ENCODE measurements around the gene ATF4. TPM values are rescaled to one million over a fixed set of nuclear protein-coding genes. Genes with fewer than 3 reads are reported as not detected.
"Not testable (repeated sequence)": the region's sequence is repeated elsewhere in the genome, so short reads cannot be mapped to it uniquely, and the experiment has no call there.

The ATF4 gene
- polyA plus RNA-seq, 1 donor: 296 TPM

DNA sequence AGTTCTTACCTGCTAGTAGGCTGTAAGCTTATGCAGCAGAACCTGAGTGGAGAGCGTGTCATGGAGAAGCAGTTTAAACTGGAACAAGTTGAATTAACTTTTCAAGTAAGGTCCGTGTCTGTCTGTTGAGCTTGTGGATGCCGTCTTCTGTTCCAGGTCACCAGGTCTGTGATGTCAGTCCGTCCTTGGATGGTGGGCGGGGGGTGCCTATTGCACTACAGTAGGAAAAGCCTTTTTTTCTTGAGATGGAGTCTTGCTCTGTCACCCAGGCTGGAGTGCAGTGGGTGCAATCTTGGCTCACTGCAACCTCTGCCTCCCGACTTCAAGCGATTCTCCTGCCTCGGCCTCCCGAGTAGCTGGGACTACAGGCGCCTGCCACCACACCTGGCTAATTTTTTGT, 13.3 kb upstream of the ATF4 start:
- peaks cover 11% of the 10 kb centered on the region for H3K4me1 ChIP-seq (ENCODE audit: control insufficient read depth, insufficient read depth, low read length)
- not testable (repeated sequence) for H3K27ac ChIP-seq (ENCODE audit: low read length); H3K4me3 ChIP-seq (ENCODE audit: low read length); DNase-seq; H3K27me3 ChIP-seq (ENCODE audit: control insufficient read depth, insufficient read depth, low read length); H3K9me3 ChIP-seq (ENCODE audit: control insufficient read depth, low read depth, low read length)
- peaks cover 70% of the 10 kb centered on the region for H3K36me3 ChIP-seq (ENCODE audit: control insufficient read depth, insufficient read depth, low read length)
- WGBS (ENCODE audit: insufficient coverage, low lambda C conversion rate): no CpG with 5 or more reads among the region's 10 CpGs

DNA sequence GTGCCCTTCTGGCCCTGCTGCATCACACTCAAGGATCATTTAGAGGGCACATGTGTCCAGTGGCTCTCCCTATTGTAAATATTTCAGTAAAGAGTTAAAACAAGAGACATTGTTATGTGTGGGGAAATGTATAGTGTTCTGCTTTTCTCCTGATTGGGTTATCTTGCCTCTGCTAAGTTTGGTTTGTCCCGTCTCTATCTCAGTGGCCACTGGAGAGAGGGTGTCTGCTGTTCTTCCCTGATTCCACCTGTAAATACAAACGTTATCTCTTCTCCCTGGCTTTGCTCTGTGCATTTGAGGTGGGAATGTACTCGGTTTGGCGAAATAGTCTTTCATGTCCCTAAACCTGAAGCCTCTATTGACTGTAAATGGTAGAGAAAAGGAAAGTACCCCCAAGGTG, 12.0 kb upstream of the ATF4 start:
- no peak for DNase-seq
- peaks cover 9% of the 10 kb centered on the region for H3K4me1 ChIP-seq (ENCODE audit: control insufficient read depth, insufficient read depth, low read length)
- H3K4me3 ChIP-seq (ENCODE audit: low read length): no peak overlapping the region
- H3K27me3 ChIP-seq (ENCODE audit: control insufficient read depth, insufficient read depth, low read length): no peaks in the 10 kb centered on the region
- H3K36me3 ChIP-seq (ENCODE audit: control insufficient read depth, insufficient read depth, low read length): peaks cover 78% of the 10 kb centered on the region
- no peaks in the 10 kb centered on the region for H3K9me3 ChIP-seq (ENCODE audit: control insufficient read depth, low read depth, low read length)
- H3K27ac ChIP-seq (ENCODE audit: low read length): no peak overlapping the region
- 80% methylated on average over 1 of the region's 4 CpGs for WGBS (ENCODE audit: insufficient coverage, low lambda C conversion rate)

DNA sequence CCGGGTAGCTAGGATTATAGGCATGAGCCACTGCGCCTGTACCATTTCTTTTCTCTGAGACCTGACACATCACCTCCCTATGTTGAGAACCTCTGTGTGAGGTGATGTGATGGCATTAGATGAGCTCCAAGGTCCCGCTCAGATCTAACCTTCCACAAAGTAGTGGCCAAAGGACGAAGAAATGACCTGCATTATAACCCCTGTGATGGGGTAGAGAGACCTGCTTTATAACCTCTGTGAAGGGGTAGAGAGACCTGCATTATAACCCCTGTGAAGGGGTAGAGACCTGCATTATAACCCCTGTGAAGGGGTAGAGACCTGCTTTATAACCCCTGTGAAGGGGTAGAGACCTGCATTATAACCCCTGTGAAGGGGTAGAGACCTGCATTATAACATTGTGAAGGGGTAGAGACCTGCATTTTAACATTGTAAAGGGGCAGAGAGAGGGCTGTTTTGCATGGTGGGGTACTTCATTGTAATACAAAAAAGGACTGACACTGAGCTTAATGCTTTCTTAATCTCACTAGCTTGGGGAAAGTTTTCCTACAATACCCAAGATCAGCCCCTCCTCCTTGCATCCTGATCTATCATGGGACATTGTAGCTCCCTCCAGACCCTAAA, 9.7 kb upstream of the ATF4 start:
- Histone ChIP-seq H3K9me3 (ENCODE audit: control insufficient read depth, low read depth, low read length) (no peaks in the 10 kb centered on the region), H3K27ac (ENCODE audit: low read length) (no peak overlapping the region), H3K4me1 (ENCODE audit: control insufficient read depth, insufficient read depth, low read length) (peaks cover 7% of the 10 kb centered on the region), H3K4me3 (ENCODE audit: low read length) (no peak overlapping the region), H3K36me3 (ENCODE audit: control insufficient read depth, insufficient read depth, low read length) (peaks cover 78% of the 10 kb centered on the region), H3K27me3 (ENCODE audit: control insufficient read depth, insufficient read depth, low read length) (no peaks in the 10 kb centered on the region)
- DNase-seq: no peak
- 100% methylated on average over 1 of the region's 4 CpGs for WGBS (ENCODE audit: insufficient coverage, low lambda C conversion rate)

DNA sequence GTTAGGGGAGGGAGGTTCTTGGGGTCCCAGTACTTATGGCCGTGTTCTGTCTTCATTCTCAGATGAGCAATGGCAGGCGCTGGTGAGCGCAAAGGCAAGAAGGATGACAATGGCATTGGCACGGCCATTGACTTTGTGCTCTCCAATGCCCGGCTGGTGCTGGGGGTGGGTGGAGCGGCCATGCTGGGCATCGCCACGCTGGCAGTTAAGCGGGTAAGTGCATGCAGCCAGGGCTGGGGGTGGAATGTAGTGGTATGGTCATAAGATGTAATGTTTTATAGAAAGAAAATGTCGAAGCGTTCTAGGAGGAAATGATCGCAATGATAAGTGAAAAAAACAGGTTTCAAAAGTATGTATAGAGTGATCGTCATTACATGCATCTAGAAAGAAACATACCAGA, 9.1 kb upstream of the ATF4 start:
- no peaks in the 10 kb centered on the region for H3K9me3 ChIP-seq (ENCODE audit: control insufficient read depth, low read depth, low read length)
- WGBS (ENCODE audit: insufficient coverage, low lambda C conversion rate): 100% methylated on average over 3 of the region's 13 CpGs
- DNase-seq: no peak
- no peak overlapping the region for H3K4me3 ChIP-seq (ENCODE audit: low read length)
- H3K4me1 ChIP-seq (ENCODE audit: control insufficient read depth, insufficient read depth, low read length): peaks cover 7% of the 10 kb centered on the region
- no peak overlapping the region for H3K27ac ChIP-seq (ENCODE audit: low read length)
- H3K36me3 ChIP-seq (ENCODE audit: control insufficient read depth, insufficient read depth, low read length): peaks cover 76% of the 10 kb centered on the region
- no peaks in the 10 kb centered on the region for H3K27me3 ChIP-seq (ENCODE audit: control insufficient read depth, insufficient read depth, low read length)

DNA sequence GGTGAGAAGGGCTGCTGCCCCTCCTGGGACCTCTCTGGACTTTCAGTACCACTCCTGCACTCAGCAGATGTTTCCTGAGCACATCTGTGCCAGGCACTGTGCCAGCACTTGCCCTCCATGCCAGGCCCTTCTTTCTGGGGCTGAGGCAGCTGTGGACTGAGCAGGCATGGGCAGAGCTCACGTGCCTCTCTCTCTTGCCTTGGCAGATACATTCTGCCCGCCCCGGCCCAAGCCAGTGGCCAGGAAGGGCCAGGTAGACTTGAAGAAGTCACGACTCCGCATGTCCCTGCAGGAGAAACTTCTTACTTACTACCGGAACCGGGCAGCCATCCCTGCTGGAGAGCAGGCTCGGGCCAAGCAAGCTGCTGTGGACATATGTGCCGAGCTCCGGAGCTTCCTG, 8.3 kb upstream of the ATF4 start:
- Histone ChIP-seq H3K9me3 (ENCODE audit: control insufficient read depth, low read depth, low read length) (no peaks in the 10 kb centered on the region), H3K27me3 (ENCODE audit: control insufficient read depth, insufficient read depth, low read length) (no peaks in the 10 kb centered on the region), H3K4me1 (ENCODE audit: control insufficient read depth, insufficient read depth, low read length) (peaks cover 9% of the 10 kb centered on the region), H3K27ac (ENCODE audit: low read length) (no peak overlapping the region), H3K4me3 (ENCODE audit: low read length) (no peak overlapping the region), H3K36me3 (ENCODE audit: control insufficient read depth, insufficient read depth, low read length) (peaks cover 74% of the 10 kb centered on the region)
- no peak for DNase-seq
- no CpG with 5 or more reads among the region's 10 CpGs for WGBS (ENCODE audit: insufficient coverage, low lambda C conversion rate)

DNA sequence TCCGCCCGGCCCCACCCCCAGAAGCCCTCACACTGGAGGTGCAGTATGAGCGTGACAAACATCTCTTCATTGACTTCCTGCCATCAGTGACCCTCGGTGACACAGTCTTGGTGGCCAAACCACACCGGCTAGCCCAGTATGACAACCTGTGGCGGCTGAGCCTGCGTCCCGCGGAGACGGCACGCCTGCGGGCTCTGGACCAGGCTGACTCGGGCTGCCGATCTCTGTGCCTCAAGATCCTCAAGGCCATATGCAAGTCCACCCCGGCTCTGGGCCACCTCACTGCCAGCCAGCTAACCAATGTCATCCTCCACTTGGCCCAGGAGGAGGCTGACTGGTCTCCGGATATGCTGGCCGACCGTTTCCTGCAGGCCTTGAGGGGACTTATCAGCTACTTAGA, 6.6 kb upstream of the ATF4 start:
- Histone ChIP-seq H3K27ac (ENCODE audit: low read length) (no peak overlapping the region), H3K9me3 (ENCODE audit: control insufficient read depth, low read depth, low read length) (no peaks in the 10 kb centered on the region), H3K36me3 (ENCODE audit: control insufficient read depth, insufficient read depth, low read length) (peaks cover 76% of the 10 kb centered on the region), H3K4me3 (ENCODE audit: low read length) (no peak overlapping the region), H3K27me3 (ENCODE audit: control insufficient read depth, insufficient read depth, low read length) (no peaks in the 10 kb centered on the region), H3K4me1 (ENCODE audit: control insufficient read depth, insufficient read depth, low read length) (peaks cover 25% of the 10 kb centered on the region)
- no CpG with 5 or more reads among the region's 18 CpGs for WGBS (ENCODE audit: insufficient coverage, low lambda C conversion rate)
- DNase-seq: no peak

DNA sequence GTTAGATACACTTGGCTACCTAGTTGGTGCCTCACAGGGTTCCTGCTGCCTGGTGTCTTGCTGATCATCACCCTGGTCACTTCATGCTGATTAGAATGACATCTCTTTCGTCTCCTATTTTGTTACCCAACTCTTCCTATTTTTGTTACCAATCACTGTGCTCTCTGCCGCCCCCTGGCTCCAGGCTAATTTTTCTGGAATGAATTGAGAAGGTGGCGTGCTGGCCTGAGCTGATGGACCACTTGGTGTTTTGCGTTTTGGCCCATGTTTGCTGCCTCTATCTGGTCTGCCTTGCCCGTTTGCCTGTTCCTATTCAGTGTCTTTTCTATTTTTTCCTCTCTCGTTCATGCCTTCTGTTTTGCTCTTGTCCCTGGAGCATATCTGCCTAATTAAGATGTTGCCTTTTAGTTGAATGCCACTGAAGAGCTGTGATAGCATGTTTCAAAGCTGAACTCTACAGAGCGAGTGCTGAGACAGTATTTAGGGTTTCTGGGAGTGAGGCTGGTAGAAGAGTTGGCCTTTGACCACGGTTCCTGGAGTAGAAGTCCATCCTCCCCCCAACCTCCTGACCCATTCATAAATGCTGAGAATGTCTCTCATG, 5.9 kb upstream of the ATF4 start:
- DNase-seq: peak in 1 of 2 donors; percentile 52
- Histone ChIP-seq H3K4me3 (ENCODE audit: low read length) (no peak overlapping the region), H3K9me3 (ENCODE audit: control insufficient read depth, low read depth, low read length) (peaks cover under 1% of the 10 kb centered on the region), H3K36me3 (ENCODE audit: control insufficient read depth, insufficient read depth, low read length) (peaks cover 72% of the 10 kb centered on the region), H3K27me3 (ENCODE audit: control insufficient read depth, insufficient read depth, low read length) (no peaks in the 10 kb centered on the region), H3K4me1 (ENCODE audit: control insufficient read depth, insufficient read depth, low read length) (peaks cover 29% of the 10 kb centered on the region), H3K27ac (ENCODE audit: low read length) (peak overlapping the region; percentile 39)
- WGBS (ENCODE audit: insufficient coverage, low lambda C conversion rate): 76% methylated on average over 3 of the region's 8 CpGs

DNA sequence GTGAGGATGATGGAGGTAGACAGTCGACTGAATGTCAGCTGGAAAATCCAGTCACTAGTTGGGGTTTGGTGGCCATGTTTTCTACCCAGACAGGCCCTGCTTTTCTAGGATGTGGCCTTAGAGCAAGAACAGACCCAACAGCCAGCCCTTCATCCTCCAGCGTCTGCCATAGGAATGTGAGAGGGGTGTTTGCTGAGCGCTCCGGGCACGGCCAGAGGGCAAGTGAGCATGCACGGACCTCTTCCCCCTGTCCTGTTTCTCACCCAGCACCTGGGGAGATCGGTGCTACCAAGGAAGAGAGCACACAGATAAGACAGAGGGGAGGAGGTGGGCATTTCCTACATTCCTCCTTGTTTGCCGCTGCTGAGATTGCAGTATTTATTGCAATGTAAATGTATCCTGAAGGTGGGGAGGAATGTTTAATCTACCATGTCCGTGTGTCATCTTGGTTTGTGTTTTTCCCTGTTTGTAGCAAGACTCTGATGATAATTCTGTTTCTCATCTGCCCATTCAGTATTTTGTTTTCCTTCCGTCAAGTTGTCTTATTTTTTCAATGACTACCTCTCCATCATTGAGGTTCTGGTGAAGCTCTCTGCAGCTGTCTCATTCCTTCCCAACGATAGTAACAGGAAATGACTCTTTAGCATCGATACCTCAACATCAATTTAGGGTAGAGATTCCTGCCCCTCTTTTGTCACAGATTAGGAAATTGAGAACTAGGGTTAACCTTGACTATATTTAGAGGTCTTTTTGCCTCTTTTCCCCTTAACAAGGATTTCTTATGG, 4.9 kb upstream of the ATF4 start:
- Histone ChIP-seq H3K27ac (ENCODE audit: low read length) (no peak overlapping the region), H3K4me3 (ENCODE audit: low read length) (no peak overlapping the region), H3K27me3 (ENCODE audit: control insufficient read depth, insufficient read depth, low read length) (no peaks in the 10 kb centered on the region), H3K4me1 (ENCODE audit: control insufficient read depth, insufficient read depth, low read length) (peaks cover 29% of the 10 kb centered on the region), H3K36me3 (ENCODE audit: control insufficient read depth, insufficient read depth, low read length) (peaks cover 63% of the 10 kb centered on the region), H3K9me3 (ENCODE audit: control insufficient read depth, low read depth, low read length) (peaks cover 3% of the 10 kb centered on the region)
- DNase-seq: no peak
- 94% methylated on average over 3 of the region's 12 CpGs for WGBS (ENCODE audit: insufficient coverage, low lambda C conversion rate)

DNA sequence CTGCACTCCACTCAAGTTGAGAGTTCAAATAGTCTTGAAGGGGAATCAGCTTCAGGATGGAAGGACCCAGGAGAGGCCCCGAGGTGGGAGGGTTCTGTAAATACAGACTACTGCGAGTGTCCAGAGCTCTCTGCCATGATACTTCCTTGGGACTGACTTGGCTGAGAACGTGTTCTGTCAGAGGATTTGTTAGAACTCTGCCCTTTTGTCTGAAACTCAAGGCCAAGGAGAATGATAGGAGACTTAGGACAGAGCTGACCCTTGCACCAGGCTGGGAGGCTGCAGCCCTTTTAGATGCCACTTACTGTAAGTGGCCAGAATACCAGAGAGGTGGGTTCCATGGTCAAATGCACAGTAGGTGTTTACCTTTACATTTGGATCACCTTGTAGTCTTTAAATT, 2.9 kb upstream of the ATF4 start:
- Histone ChIP-seq H3K4me1 (ENCODE audit: control insufficient read depth, insufficient read depth, low read length) (peaks cover 35% of the 10 kb centered on the region), H3K27me3 (ENCODE audit: control insufficient read depth, insufficient read depth, low read length) (no peaks in the 10 kb centered on the region), H3K36me3 (ENCODE audit: control insufficient read depth, insufficient read depth, low read length) (peaks cover 61% of the 10 kb centered on the region), H3K9me3 (ENCODE audit: control insufficient read depth, low read depth, low read length) (peaks cover 3% of the 10 kb centered on the region), H3K4me3 (ENCODE audit: low read length) (no peak overlapping the region), H3K27ac (ENCODE audit: low read length) (no peak overlapping the region)
- no peak for DNase-seq
- WGBS (ENCODE audit: insufficient coverage, low lambda C conversion rate): no CpG with 5 or more reads among the region's 3 CpGs

DNA sequence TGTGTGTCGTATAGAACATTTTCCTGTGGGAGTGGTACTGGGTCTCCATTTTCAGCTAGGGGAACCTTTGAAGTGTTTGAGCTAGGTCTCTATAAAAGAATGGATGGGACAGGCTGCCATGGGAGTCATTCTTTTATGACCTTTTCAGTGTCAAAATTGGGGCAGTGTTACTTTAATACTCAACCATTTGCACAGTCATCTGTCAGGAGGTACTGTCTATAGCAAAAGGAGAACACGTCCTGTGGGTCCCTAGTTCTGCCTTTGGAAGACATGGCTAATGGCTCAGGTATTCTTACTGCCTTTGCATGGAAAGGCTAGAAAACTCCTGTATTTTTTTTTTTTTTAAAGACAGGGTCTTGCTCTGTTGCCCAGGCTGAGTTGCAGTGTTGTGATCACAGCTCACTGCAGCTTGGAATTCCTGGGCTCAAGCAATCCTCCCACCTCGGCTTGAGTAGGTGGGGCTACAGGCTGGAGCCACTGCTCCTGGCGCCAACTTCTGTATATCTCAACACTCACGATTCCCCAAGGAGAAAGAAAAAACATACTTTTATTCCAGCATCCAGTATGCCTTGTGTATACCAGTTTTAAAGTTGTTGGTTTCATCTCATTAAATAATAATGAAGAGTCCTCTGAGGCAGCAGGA, 2.1 kb upstream of the ATF4 start:
- no peak overlapping the region for H3K4me3 ChIP-seq (ENCODE audit: low read length)
- H3K27me3 ChIP-seq (ENCODE audit: control insufficient read depth, insufficient read depth, low read length): no peaks in the 10 kb centered on the region
- DNase-seq: no peak
- peaks cover 43% of the 10 kb centered on the region for H3K4me1 ChIP-seq (ENCODE audit: control insufficient read depth, insufficient read depth, low read length)
- H3K36me3 ChIP-seq (ENCODE audit: control insufficient read depth, insufficient read depth, low read length): peaks cover 67% of the 10 kb centered on the region
- H3K9me3 ChIP-seq (ENCODE audit: control insufficient read depth, low read depth, low read length): peaks cover 3% of the 10 kb centered on the region
- WGBS (ENCODE audit: insufficient coverage, low lambda C conversion rate): no CpG with 5 or more reads among the region's 5 CpGs
- no peak overlapping the region for H3K27ac ChIP-seq (ENCODE audit: low read length)
